Activated gamma-delta T cell (primary cell): ENCODE data around the gene SAMD8.
"Not testable (repeated sequence)": the region's sequence is repeated elsewhere in the genome, so short reads cannot be mapped to it uniquely, and the experiment has no call there.

Source experiments
- DNase-seq: peaks from one replicate; lab custom pipeline; 2025; lab: John Stamatoyannopoulos, UW

SAMD8 gene

DNA sequence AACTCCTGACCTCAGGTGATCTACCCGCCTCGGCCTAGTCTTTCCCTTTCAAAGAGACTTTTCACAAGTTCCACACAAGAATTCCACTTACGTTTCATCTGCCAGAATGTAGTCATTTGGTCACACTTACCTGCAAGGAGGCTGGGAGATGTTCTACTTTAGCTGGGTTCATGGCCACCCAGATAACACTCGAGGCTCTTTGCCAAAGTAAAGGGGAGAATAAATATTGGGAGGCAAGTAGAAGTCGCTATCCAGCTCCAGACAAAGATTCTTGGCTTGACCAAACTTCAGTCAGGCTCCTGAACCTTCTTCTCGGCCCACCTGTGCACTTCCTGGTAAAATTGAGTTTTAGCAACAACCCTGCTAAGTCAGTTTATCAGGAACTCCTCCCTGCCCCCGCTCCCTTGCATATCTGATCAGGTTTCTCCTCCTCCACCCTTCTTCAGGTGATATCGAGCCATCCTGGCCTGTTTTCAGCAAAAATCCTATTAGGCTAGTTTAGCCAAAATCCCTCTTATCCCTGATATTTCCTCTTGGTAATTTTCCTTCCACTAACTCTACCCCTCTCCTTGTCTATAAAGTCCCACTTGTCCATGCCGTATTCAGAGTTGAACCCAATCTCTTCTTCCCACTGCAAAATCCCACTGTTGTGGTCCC lies 25.1 kb upstream of the SAMD8 start:
- DNase-seq, result no peak

DNA sequence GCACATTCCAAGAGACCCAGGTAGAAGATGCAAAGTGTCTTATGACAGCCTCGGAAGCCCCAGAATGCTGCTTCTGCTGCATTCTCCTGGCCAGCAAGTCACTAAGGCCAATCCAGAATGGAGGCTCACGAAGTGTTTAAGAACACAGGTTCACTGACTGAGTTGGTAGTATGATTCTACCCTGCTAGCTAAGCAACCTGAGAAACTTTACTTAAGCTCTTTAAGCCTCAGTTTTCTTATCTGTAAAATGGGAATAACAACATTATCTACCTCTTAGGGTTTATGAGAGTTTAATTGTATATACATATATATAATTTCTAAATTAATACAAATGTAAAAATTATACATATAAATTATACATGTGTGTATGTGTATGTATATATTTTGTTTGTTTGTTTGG lies 22.8 kb upstream of the SAMD8 start:
- DNase-seq, result no peak

DNA sequence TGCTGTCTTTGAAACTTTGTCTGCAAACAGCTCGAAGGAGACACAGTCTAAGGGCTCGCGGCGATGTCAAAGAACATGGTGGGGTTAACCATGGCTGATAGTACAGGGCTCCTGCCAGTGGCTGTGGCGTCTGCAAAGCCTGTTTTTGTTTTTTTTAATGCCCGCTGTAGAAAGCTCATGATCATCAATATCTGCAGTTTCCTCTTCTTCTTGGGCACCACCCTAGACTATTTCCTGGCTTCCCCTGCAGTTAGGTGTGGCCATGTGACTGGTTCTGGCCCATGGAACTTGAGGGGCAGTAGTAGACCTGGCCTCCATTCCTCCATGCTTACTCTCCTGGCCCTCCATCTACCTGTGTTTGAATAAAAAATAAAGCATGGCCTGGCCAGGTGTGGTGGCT lies 21.8 kb upstream of the SAMD8 start:
- DNase-seq, result no peak

DNA sequence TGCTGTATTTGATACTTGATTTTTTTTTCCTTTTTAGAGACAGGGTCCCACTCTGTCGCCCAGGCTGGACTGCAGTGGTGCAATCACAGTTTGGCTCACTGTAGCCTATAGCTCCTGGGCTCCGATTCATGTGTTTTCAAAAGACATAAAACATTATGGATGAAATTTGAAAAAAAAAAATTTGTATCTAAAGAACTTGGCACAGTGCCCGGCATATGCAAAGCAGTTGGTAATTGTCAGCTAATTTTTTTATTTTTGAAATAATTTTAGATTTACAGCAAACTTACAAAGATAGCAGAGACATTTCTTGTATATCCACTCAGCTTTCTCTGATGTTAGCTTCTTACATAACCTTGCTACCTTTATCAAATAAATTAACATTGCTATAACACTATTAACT lies 20.3 kb upstream of the SAMD8 start:
- no peak for DNase-seq

DNA sequence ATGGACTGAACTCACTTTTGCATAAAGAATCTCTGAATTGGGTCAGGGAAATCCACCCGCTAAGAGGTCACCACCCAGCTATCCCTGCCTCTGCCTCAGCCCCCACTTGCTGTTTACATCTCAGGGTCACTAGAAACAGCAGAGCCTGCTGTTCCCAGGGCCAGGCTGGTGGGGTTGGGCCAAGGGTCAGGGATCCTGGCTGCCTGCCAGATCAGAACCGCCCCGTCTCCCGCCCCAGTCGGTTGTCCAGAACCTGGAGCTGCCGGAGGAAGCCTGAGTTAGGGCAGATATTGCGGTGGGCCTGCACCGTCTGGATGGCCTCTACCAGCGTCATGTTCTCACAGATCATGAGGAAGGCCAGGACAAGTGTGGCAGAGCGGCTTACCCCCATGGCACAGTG lies 17.0 kb upstream of the SAMD8 start:
- no peak for DNase-seq

DNA sequence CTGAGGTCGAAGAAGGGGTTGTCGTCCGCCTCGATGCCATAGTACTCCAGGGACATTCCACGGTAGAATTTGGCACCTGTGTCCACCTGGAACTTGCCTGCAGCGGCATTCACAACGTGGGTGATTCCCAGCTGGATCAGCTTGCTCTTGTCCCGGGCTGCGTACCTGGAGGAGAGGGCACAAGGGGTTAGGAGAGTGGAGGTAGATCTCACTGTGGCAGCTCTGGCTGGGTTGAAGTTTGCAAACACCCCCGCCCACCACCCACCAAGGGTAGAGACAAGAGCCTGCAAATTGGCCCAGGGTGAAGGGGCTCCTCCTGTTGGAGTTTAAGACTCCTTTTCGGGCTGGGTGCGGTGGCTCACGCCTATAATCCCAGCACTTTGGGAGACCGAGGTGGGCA lies 15.8 kb upstream of the SAMD8 start:
- no peak for DNase-seq

DNA sequence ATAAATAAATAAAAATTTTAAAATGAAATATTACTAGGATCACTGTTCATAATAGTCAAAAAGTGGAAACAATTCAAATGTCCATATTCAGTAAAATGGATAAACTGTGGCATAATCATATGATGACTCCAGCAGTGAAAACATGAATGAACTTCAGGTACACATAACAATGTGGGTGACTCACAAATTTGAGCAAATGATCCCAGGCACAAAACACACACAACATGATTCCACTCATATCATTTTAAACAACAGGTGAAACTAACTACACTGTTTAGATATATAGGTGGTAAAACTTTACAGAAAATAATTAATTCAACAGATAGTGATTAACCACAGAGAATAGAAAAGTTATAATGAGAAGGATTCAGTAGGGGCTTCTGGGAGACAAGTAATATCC lies 14.7 kb upstream of the SAMD8 start:
- no peak for DNase-seq

DNA sequence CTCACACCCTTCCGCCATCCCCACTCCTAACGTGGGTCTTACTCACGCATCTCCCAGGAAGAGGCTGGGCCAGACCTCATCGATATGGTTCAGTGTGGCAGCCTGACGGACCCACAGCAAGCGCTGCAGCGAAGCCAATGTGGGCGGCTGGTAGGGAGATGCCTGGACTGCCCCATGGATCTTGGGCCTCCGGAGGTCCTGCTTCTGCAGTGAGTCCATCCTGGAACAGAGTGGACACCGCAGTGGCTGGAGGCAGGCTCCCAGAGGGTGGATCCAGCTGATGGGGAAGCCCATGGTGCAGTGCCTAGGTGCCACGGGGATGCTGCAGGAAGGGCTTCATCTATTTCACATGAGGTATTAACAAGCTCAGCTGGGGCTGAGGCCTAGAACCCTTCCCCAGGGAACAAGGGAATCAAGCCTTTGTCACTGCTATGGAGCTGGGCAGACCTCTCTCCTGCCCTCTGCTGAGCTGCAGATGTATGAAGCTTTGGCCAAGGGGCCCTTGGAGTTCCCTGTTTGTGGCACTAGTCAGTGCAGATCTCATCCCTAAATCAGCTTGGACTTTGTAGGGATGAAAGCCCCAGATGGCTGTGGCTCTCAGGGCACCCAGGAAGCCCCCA lies 13.7 kb upstream of the SAMD8 start:
- DNase-seq, result no peak

DNA sequence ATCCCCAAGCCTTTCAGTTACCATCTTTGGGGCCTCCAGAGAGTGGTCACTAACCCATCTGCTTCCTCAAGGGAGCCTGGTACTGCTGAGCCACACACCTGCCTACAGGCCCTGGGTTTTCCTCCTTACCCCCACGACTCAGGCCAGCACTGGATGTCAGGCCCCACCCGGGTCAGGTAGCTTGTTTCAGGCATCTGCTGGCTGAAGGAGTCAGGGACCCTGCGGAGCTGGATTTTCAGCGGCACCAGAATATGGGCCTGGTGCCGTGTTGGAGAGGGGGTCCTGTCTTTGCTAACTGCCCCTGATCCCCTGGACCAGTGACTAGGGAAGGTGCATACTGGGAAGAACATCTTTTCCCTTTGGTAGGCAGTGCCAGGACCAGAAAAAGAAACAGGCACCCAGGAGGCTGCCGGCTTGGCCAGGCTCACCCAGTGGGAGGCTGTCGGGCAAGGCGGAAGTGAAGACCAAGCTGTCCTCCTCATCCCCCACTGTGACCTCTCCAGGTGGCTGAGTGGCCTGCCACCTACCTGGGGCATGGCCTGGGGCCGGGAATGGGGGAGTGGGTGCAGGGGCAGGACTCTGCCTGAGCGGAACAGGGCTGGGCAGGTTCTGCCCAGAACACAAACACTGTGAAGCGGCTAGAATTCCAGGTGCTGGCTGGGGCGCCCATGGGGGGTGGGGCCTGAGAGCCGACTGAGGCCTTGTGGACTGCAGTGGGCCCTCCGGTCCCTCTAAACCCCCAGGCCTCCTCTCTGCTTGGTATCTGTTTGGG lies 12.4 kb upstream of the SAMD8 start:
- no peak for DNase-seq

DNA sequence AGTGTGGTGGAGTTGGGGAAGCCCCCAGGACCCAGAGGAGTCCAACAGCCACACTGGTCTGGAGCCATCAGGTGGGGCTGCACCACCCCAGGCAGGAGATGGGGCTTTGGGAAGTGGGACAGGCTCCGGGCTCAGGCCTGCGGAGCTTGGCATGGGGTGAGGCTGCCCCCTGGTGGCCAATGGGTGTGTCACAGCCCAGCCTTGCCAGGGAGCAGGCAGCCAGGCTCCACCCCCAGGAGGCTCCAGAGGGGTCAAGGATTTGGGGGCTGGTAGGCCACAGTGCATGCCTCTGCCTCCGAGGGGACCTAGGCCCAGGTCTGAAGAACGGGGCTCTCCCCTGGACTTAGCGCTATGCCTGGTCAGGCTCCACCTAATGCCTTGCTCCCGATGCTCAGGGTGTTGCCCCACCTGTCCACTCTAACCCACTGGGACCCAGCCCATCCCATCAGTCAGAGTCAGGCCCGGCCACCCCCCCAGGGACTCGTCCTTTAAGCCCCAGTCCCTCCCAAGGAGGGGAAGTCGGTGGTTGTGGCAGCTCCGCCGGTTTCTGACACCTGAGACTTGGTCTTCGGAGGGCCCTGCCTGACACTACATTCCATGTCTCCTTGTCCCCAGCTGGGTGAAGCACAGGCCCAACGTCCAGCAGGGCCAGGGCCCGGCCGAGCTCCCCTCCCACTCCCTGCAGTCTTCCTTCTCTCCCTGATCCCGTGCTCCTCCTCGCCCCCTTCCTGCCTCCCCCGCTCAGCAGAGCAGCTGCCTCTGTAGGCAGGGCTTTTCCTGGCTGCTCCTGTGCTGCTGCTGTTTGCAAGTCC lies 11.3 kb upstream of the SAMD8 start:
- DNase-seq, result peak; percentile 46

DNA sequence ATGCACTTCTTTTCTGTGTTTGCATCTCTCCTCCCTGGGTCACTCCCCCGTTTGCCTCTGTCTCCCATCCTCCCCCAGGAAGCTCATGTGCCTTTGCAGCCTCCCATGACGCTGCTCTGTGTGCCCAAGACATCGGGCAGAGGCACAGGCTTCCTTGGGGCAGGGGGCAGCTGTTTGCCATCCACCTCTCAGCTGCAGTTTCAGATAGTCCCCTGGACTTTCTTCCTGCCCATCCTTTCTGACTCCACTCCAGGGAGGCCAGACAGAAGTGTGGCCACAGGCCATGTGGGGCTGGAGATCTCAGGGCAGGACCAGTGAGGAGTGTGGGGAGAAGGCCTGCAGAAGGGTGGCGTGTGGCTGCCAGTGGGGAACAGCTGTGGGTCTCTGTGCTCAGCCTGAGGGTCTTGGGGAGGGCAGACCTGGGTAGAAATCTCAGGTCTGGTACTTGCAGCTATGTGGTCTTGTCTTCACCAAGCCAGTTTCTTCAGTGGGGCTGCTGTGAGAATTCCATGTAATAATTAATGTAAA lies 10.6 kb upstream of the SAMD8 start:
- no peak for DNase-seq

DNA sequence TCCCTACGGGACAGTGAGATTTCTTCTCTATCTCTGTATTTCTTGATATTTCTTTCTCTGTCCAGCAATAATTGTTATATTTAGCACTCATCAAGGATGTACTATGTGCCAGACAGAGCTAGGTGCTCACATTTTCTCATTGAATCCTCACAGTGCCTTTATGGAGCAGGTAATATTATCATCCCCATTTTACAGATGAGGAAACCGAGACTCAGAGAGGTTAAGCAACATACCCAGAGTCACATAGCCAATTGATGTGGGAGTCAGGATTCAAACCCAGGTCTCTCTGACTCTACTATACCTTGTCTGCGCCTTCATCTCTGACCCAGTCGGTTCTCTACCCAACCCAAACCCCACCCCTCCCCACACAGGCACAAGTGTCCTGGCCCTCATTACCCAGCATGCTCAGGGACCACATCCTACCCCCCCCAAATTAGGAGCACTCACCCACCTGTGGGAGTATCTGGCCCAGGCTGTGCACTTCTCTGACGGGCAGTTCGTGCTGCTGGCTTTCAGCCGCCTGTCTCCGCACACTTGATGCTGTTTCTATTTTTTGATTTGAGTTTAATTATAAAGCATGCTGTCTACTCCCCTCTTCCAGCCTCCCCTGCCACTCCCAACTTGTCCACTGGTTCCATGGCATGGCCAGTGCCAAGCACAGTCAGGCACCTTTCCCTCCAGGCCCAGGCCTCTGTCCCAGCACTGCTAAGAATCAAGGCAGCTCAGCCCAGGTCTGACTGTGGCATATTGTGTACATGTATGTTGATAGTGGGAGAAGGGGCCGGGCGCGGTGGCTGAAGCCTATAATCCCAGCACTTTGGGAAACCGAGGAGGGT lies 9.8 kb upstream of the SAMD8 start:
- no peak for DNase-seq

DNA sequence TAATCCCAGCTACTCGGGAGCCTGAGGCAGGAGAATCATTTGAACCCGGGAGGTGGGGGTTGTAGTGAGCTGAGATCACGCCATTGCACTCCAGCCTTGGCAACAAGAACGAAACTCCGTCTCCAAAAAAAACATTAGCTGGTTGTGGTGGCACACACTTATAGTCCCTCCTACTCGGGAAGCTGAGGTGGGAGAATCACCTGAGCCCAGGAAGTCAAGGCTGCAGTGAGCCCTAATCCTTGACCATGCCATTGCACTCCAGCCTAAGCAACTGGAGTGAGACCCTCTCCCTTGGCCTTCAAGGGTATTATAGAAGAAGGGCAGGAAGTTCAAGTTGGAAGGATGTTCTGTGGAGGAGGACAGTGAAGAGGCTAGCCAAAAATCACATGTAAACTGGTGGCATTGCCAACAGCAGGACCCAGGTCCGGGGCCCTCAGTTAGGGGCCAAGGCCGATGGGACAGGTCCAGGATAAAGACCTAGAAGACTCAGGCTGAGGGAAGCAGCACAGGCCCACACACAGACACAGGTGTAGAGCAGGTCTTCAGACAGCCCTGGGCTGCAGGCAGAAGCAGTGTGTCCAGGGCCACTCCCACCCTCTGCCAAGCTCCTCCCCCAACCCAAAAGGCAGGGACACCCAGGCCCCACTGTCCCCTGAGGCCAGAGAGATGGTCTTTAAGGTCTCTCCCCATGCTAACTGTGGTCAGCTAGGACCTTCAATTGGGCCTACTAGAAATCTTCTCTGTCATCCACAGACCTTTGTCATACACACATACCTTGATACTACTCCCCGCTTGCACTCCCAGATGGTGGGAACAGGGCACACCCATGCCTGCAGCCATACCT lies 8.4 kb upstream of the SAMD8 start:
- no peak for DNase-seq

DNA sequence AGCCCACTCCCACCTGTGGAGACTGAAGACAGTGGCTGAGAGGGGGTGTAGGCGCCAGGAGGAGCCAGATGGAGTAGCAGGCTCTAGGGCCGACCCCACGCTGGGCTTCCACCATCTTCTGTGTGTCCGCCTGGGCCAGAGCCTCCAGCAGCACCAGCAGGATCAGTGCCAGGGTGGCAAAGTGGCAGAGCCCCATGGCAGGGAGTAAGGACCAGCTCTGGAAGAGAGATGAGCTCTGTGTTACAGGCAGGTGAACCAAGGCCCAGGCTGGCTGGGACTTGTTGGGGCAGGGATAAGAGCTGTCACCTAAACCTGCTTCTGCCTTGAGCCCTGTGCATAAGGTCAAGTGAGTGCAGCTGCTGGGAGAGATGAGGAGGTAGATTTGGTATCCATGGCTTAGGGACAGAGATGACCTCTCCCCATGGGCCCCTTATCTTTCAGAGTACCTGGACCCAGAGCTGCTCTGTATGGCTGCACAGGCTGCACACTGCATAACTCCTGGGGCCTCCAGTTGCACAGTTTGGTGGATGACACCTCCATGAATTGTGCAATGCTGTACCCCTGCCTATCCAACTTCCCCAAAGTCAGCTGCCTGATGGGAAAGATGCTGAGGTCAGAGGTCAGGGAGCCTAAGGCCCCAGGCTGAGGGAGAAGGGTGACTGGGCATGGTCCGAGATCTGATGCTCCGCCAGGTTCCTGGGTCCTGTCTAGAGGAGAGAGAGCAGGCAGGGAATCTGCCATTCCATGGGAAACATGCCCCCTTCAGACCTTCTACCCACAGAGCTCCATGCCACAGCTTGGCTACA lies 7.4 kb upstream of the SAMD8 start:
- no peak for DNase-seq

DNA sequence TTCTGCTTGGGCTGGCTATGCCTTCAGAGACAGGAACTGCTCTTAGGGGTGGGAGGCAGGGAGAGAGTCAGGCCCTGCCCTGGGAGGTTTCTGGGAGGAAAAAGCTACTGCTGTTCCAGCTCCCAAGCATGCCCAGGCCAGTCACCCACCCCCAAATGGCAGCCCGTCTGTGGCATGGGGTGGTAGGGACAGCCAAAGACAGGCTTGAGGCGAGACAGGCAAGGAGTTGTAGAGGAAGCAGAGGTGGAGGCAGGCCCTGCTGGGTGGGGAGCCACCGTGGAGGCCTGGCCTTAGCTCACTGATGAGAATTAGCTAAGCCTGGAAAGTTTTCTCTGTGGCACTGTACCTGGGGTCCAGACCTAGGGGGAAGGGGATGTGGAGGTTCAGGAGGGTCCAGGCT lies 6.6 kb upstream of the SAMD8 start:
- no peak for DNase-seq

DNA sequence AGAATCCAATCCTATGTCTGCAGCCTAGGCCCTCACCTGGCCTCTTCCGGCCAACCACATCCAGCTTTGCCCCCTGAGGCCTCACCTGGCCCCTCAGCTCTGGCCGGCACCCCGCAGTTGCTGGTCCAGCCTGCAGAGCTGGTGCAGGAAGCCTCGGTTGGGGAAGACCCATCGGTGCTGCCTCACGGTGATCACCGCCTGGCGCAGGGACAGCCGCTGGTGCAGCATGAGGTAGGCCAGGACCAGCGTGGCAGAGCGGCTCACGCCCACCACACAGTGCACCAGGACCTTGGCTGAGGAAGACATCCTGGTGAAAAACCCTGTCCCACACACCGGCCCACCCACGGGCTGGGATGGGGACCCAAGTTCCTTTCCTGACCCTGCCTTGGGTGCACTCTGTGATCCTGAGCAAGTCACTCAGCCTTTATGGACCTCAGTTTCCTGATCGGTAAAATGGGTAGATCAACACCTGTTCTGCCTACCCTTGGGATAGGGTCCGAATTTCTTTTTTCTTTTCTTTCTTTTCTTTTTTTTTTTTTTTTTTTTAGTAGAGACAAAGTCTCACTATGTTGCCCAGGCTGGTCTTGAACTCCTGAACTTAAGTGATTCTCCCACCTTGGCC lies 5.8 kb upstream of the SAMD8 start:
- no peak for DNase-seq

DNA sequence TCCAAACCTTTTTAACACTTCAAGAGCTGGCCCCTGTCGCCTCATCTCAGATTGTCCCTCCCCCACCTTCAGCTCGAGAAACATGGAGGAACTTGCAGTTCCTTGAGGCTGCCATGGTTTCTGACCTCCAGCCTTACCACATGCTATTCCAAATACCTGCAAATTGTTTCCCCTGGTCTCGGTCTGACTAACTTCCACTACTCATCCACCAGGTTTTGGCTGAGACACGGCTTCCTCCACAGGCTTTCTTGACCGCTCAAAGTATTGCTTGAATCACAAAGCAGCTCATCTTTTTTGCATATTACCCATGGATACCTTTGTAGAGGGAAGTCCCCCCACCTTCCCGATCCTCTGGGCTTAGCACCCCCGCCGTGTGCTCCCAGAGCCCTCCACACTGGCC lies 5.2 kb upstream of the SAMD8 start:
- DNase-seq, result no peak

DNA sequence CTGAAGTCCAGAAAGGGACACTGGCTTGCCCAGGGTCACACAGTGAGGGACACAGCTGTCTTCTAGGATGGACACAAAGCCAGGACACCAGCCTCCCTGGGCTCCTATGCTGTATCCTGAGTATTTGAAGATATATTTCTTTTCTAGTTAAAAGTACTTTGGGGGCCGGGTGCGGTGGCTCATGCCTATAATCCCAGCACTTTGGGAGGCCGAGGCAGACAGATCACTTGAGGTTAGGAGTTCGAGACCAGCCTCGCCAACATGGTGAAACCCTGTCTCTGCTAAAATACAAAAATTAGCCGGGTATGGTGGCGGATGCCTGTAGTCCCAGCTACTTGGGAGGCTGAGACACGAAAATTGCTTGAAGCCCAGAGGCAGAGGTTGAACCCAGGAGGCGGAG lies 4.6 kb upstream of the SAMD8 start:
- DNase-seq, result not testable (repeated sequence)
